Measurements from ENCODE around the gene LARGE1. TPM values are rescaled to one million over a fixed set of nuclear protein-coding genes. Genes with fewer than 3 reads are reported as not detected.

Gene LARGE1
- total RNA-seq, 1 experiment from 2014 or later = 1.3 TPM

DNA sequence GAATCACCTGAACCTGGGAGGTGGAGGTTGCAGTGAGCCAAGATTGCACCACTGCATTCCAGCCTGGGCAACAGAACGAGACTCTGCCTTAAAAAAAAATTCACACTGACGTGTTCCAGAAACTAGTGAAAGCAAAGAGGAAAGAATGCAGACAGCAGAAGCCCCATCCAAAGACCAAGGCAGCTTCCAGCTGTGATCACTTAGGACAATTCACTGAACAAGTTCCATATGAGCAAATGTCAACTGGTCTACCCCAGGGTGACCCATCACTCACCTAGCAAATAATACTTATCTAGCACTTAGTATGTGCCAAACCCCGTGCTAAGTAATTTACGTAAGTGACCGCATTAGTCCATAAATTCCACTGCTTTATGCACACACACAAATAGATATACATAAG lies 138.9 kb downstream of the LARGE1 start:
- Histone ChIP-seq H3K4me3 (ENCODE audit: low read length) (no peak overlapping the region), H3K27ac (ENCODE audit: low read length) (no peak overlapping the region), H3K27me3 (ENCODE audit: low read length) (no peaks in the 10 kb centered on the region), H3K9ac (ENCODE audit: low read length) (no peak overlapping the region), H3K9me2 (replicated peaks; ENCODE audit: low read length) (no peaks in the 10 kb centered on the region), H4K20me1 (ENCODE audit: low read length) (no peaks in the 10 kb centered on the region), H3K36me3 (ENCODE audit: low read depth, low read length) (no peaks in the 10 kb centered on the region), H3K9me3 (ENCODE audit: low read length) (no peaks in the 10 kb centered on the region), H2AFZ (ENCODE audit: low read length) (no peak overlapping the region), H3F3A (ENCODE audit: low read length, unreplicated experiment) (no peaks in the 10 kb centered on the region), H3K4me1 (ENCODE audit: insufficient read depth, low read length) (no peaks in the 10 kb centered on the region), H3K79me2 (ENCODE audit: low read length) (no peaks in the 10 kb centered on the region), H3K4me2 (ENCODE audit: low read length) (no peak overlapping the region)
- BruUV-seq (replicated peaks) = no TSS peak
- ATAC-seq (no peak), DNase-seq (no peak)
- POLR2A ChIA-PET (ENCODE audit: unreplicated experiment) = no interaction called here
- intact Hi-C loops (cut with micrococcal nuclease) = no loop called here
- CTCF ChIA-PET = no interaction called here
- TF ChIP-seq, protein P1, sequence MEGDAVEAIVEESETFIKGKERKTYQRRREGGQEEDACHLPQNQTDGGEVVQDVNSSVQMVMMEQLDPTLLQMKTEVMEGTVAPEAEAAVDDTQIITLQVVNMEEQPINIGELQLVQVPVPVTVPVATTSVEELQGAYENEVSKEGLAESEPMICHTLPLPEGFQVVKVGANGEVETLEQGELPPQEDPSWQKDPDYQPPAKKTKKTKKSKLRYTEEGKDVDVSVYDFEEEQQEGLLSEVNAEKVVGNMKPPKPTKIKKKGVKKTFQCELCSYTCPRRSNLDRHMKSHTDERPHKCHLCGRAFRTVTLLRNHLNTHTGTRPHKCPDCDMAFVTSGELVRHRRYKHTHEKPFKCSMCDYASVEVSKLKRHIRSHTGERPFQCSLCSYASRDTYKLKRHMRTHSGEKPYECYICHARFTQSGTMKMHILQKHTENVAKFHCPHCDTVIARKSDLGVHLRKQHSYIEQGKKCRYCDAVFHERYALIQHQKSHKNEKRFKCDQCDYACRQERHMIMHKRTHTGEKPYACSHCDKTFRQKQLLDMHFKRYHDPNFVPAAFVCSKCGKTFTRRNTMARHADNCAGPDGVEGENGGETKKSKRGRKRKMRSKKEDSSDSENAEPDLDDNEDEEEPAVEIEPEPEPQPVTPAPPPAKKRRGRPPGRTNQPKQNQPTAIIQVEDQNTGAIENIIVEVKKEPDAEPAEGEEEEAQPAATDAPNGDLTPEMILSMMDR (conservative IDR thresholded peaks at IDR 0.05; ENCODE audit: low read depth, low read length) = no peak
- TF ChIP-seq EZH2phosphoT487 (IDR thresholded peaks at IDR 0.05; ENCODE audit: borderline replicate concordance, low read length) = no peak
- TF ChIP-seq EZH2 (IDR thresholded peaks at IDR 0.05; ENCODE audit: low read length, unreplicated experiment) = no peak

DNA sequence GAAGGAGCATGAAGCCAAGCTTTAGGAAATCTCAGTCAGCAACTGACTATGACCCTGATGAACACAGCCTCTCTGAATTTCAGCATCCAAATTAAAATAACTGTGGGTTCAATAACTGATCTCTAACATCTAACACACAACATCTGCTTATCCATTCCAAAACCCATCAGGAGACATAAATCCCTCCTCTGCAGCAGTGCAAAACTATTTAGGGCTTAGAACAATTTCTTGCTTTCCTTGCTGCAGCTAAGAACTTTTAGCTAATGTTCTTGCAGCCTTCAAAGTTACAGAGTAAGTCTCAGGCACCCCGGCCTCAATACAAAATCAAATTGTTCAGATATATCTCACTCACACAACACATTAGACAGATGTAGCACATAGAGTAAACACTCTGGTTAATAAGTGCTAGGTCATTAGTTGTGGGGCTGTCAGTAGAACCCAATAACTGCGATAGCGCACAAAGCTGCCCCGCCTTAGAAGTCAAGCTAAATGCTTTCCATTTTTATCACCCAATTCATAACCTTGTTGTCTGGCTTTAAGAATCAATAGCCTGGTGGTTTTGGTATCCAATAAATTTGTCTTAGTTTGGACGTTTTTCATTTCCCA lies 139.6 kb downstream of the LARGE1 start:
- H3K79me2 ChIP-seq (ENCODE audit: low read length) = no peaks in the 10 kb centered on the region
- intact Hi-C loops (cut with micrococcal nuclease) = no loop called here
- ChIA-PET CTCF (no interaction called here), POLR2A (ENCODE audit: unreplicated experiment) (no interaction called here)
- no peaks in the 10 kb centered on the region for H3K27me3 ChIP-seq (ENCODE audit: low read length)
- H3K27ac ChIP-seq (ENCODE audit: low read length) = no peak overlapping the region
- ATAC-seq (no peak), DNase-seq (no peak)
- TF ChIP-seq EZH2 (IDR thresholded peaks at IDR 0.05; ENCODE audit: low read length, unreplicated experiment) (no peak), EZH2phosphoT487 (IDR thresholded peaks at IDR 0.05; ENCODE audit: borderline replicate concordance, low read length) (no peak)
- TF ChIP-seq, protein P1 (conservative IDR thresholded peaks at IDR 0.05; ENCODE audit: low read depth, low read length) = no peak
- H3K36me3 ChIP-seq (ENCODE audit: low read depth, low read length) = no peaks in the 10 kb centered on the region
- BruUV-seq (replicated peaks) = no TSS peak
- no peak overlapping the region for H3K4me3 ChIP-seq (ENCODE audit: low read length)
- no peaks in the 10 kb centered on the region for H4K20me1 ChIP-seq (ENCODE audit: low read length)
- H2AFZ ChIP-seq (ENCODE audit: low read length) = no peak overlapping the region
- H3K9me2 ChIP-seq (replicated peaks; ENCODE audit: low read length) = no peaks in the 10 kb centered on the region
- no peaks in the 10 kb centered on the region for H3F3A ChIP-seq (ENCODE audit: low read length, unreplicated experiment)
- H3K9me3 ChIP-seq (ENCODE audit: low read length) = no peaks in the 10 kb centered on the region
- H3K4me1 ChIP-seq (ENCODE audit: insufficient read depth, low read length) = no peaks in the 10 kb centered on the region
- no peak overlapping the region for H3K4me2 ChIP-seq (ENCODE audit: low read length)
- no peak overlapping the region for H3K9ac ChIP-seq (ENCODE audit: low read length)

DNA sequence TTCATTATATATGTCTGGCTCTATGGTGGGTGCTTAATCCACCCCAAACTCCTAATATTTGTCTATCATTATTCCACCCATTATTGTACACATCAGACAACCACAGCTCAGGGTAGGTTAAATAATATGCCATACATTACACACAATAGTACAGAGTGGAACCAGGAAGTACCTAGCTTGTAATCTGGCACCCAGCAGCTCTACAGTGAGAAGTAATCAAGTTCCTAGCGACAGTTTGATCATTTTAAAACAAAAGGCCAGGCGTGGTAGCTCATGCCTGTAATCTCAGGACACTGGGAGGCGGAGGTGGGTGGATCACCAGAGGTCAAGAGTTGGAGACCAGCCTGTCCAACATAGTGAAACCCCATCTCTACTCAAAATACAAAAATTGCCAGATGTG lies 141.0 kb downstream of the LARGE1 start:
- Histone ChIP-seq H3K27me3 (ENCODE audit: low read length) (no peaks in the 10 kb centered on the region), H4K20me1 (ENCODE audit: low read length) (no peaks in the 10 kb centered on the region), H3K9me2 (replicated peaks; ENCODE audit: low read length) (no peaks in the 10 kb centered on the region), H3F3A (ENCODE audit: low read length, unreplicated experiment) (no peaks in the 10 kb centered on the region), H3K9me3 (ENCODE audit: low read length) (no peaks in the 10 kb centered on the region), H3K4me3 (ENCODE audit: low read length) (no peak overlapping the region), H2AFZ (ENCODE audit: low read length) (no peak overlapping the region), H3K79me2 (ENCODE audit: low read length) (no peaks in the 10 kb centered on the region), H3K4me1 (ENCODE audit: insufficient read depth, low read length) (no peaks in the 10 kb centered on the region), H3K36me3 (ENCODE audit: low read depth, low read length) (no peaks in the 10 kb centered on the region), H3K9ac (ENCODE audit: low read length) (no peak overlapping the region), H3K4me2 (ENCODE audit: low read length) (no peak overlapping the region), H3K27ac (ENCODE audit: low read length) (no peak overlapping the region)
- BruUV-seq (replicated peaks) = no TSS peak
- ATAC-seq (no peak), DNase-seq (no peak)
- TF ChIP-seq EZH2 (IDR thresholded peaks at IDR 0.05; ENCODE audit: low read length, unreplicated experiment) (no peak), EZH2phosphoT487 (IDR thresholded peaks at IDR 0.05; ENCODE audit: borderline replicate concordance, low read length) (no peak)
- TF ChIP-seq, protein P1 (conservative IDR thresholded peaks at IDR 0.05; ENCODE audit: low read depth, low read length) = no peak
- intact Hi-C loops (cut with micrococcal nuclease) = no loop called here
- ChIA-PET CTCF (no interaction called here), POLR2A (ENCODE audit: unreplicated experiment) (no interaction called here)
